Renal pelvis (tissue), 4 donors: ENCODE data around the gene PCDHGB3. TPM values are rescaled to one million over a fixed set of nuclear protein-coding genes. Genes with fewer than 3 reads are reported as not detected.
"Not testable (repeated sequence)": the region's sequence is repeated elsewhere in the genome, so short reads cannot be mapped to it uniquely, and the experiment has no call there.

ENCODE experiments used
- DNase-seq: peaks from one replicate; pipeline ENCODE4 v3.0.0-alpha.2; 2013
- polyA plus RNA-seq, 3 donors: library from polyadenylated mRNA; unstranded; fragments of 120-200 nt; gene quantifications; one replicate each; pipeline ENCODE4 v1.2.1, GENCODE V29; 2013; ENCODE audit not compliant: insufficient read length in 3 of 3

Gene PCDHGB3
- polyA plus RNA-seq, 3 donors, result 1.9 to 2.6 (median 2.5) TPM

GRCh38 chr5:141355641-141356040 lies 14.4 kb upstream of the PCDHGB3 start:
- no peak for DNase-seq

GRCh38 chr5:141356133-141356532 lies 13.9 kb upstream of the PCDHGB3 start:
- DNase-seq, result no peak

GRCh38 chr5:141356950-141357349 lies 13.1 kb upstream of the PCDHGB3 start:
- DNase-seq, result no peak

GRCh38 chr5:141359790-141360426 lies 10.1 kb upstream of the PCDHGB3 start, which contains the start of gene PCDHGB2:
Gene PCDHGB2 (plus strand): TSS chr5:141359994. CDS start chr5:141360136, 142 bp downstream.
- no peak for DNase-seq

- DNase-seq, result no peak
These were observed 9.4 kb upstream of the PCDHGB3 start for GRCh38 chr5:141360685-141361084.

- DNase-seq, result no peak
These were observed 7.3 kb upstream of the PCDHGB3 start for GRCh38 chr5:141362719-141363118.

GRCh38 chr5:141363952-141364660 lies 5.9 kb upstream of the PCDHGB3 start, which contains the start of gene PCDHGA5:
Gene PCDHGA5 (plus strand): TSS chr5:141364162. CDS start chr5:141364331, 169 bp downstream.
- no peak for DNase-seq

GRCh38 chr5:141366016-141366896 lies 3.8 kb upstream of the PCDHGB3 start:
- no peak for DNase-seq

- no peak for DNase-seq
These were observed 1.8 kb downstream of the PCDHGB3 start for GRCh38 chr5:141371572-141372475.

- DNase-seq, result no peak
These were observed 3.8 kb downstream of the PCDHGB3 start, which contains the start of gene PCDHGA6 for GRCh38 chr5:141373673-141374317. Gene PCDHGA6 (plus strand): TSS chr5:141373891. CDS start chr5:141374084, 193 bp downstream.

GRCh38 chr5:141374627-141375026 lies 4.6 kb downstream of the PCDHGB3 start:
- no peak for DNase-seq

- DNase-seq, result not testable (repeated sequence)
These were observed 5.6 kb downstream of the PCDHGB3 start for GRCh38 chr5:141375444-141376155.

GRCh38 chr5:141382469-141383294 lies 12.6 kb downstream of the PCDHGB3 start, which contains the start of gene PCDHGA7:
Gene PCDHGA7 (plus strand): TSS chr5:141382742. CDS start chr5:141382900, 158 bp downstream.
- DNase-seq, result no peak

- DNase-seq, result no peak
These were observed 13.3 kb downstream of the PCDHGB3 start for GRCh38 chr5:141383345-141383744.

- DNase-seq, result no peak
These were observed 14.6 kb downstream of the PCDHGB3 start for GRCh38 chr5:141384471-141385267.

GRCh38 chr5:141387557-141388311 lies 17.7 kb downstream of the PCDHGB3 start, which contains the start of gene PCDHGB4:
Gene PCDHGB4 (plus strand): TSS chr5:141387698. CDS start chr5:141387885, 187 bp downstream.
- not testable (repeated sequence) for DNase-seq

- DNase-seq, result no peak
These were observed 18.6 kb downstream of the PCDHGB3 start for GRCh38 chr5:141388661-141389060.
